Loucy (cell line): ENCODE data around the gene TAB3.

Experiments
- H2AFZ ChIP-seq: fragments of 200-600 bp; sonication (generic); 2 replicates; pipeline ENCODE4 v1.6.0; 2016; ENCODE audit warnings: antibody characterized with exemption, mild to moderate bottlenecking, low read length, moderate library complexity
- H3F3A ChIP-seq: fragments of 200-600 bp; 2 replicates; pipeline ENCODE4 v1.6.0; 2016; ENCODE audit warnings: antibody characterized with exemption, low read depth, mild to moderate bottlenecking
- H3K27me3 ChIP-seq: fragments of 200-600 bp; sonication (generic); 2 replicates; pipeline ENCODE4 v1.6.1; 2014; ENCODE audit warnings: low read length, mild to moderate bottlenecking; ENCODE audit not compliant: insufficient read depth, poor library complexity, severe bottlenecking
- H3K36me3 ChIP-seq: fragments of 200-600 bp; sonication (generic); 2 replicates; pipeline ENCODE4 v1.6.1; 2016; ENCODE audit warnings: low read length; ENCODE audit not compliant: insufficient read depth
- H3K4me1 ChIP-seq: fragments of 200-600 bp; sonication (generic); 2 replicates; pipeline ENCODE4 v1.5.1; 2014; ENCODE audit warnings: low read length, mild to moderate bottlenecking; ENCODE audit not compliant: insufficient read depth, poor library complexity, severe bottlenecking
- H3K4me2 ChIP-seq: fragments of 200-600 bp; sonication (generic); 2 replicates; pipeline ENCODE4 v1.6.0; 2014; ENCODE audit warnings: antibody characterized with exemption, low read length, low read depth, mild to moderate bottlenecking; ENCODE audit not compliant: poor library complexity, severe bottlenecking
- H3K4me3 ChIP-seq: fragments of 200-600 bp; sonication (generic); 2 replicates; pipeline ENCODE4 v1.5.1; 2014; ENCODE audit warnings: low read length, mild to moderate bottlenecking, mixed read lengths; ENCODE audit not compliant: poor library complexity, severe bottlenecking
- H3K79me2 ChIP-seq: fragments of 200-600 bp; sonication (generic); 2 replicates; pipeline ENCODE4 v1.6.1; 2014; ENCODE audit warnings: low read length; ENCODE audit not compliant: insufficient read depth
- H3K9ac ChIP-seq: fragments of 200-600 bp; sonication (generic); 2 replicates; pipeline ENCODE4 v1.6.0; 2014; ENCODE audit warnings: mild to moderate bottlenecking, low read depth, low read length, moderate library complexity; ENCODE audit not compliant: poor library complexity, severe bottlenecking
- H3K9me2 ChIP-seq: fragments of 200-600 bp; sonication (generic); replicated peaks from 2 replicates; pipeline ENCODE4 v1.6.1; 2016; ENCODE audit warnings: low read depth, low read length, mixed read lengths
- H3K9me3 ChIP-seq: fragments of 200-600 bp; sonication (generic); 2 replicates; pipeline ENCODE4 v1.6.1; 2014; ENCODE audit warnings: mild to moderate bottlenecking, antibody characterized with exemption, low read length, low read depth; ENCODE audit not compliant: insufficient read depth
- H4K20me1 ChIP-seq: fragments of 200-600 bp; sonication (generic); 2 replicates; pipeline ENCODE4 v1.6.0; 2014; ENCODE audit warnings: antibody characterized with exemption, low read length, mild to moderate bottlenecking; ENCODE audit not compliant: insufficient read depth, poor library complexity, severe bottlenecking
- CTCF ChIP-seq: fragments of 200-600 bp; sonication (generic); conservative IDR thresholded peaks from 2 replicates; pipeline ENCODE4 v1.5.1; 2014; ENCODE audit warnings: mild to moderate bottlenecking, antibody characterized with exemption, low read length
- EZH2phosphoT487 ChIP-seq: fragments of 200-600 bp; IDR thresholded peaks from 2 replicates; pipeline ENCODE4 v1.6.1; 2018; ENCODE audit warnings: antibody characterized with exemption, mild to moderate bottlenecking, moderate library complexity, borderline replicate concordance

The TAB3 gene

GRCh38 chrX:30920271-30920670, 31.2 kb upstream of the TAB3 start:
- Histone ChIP-seq H3K36me3 (no peaks in the 10 kb centered on the region), H3F3A (no peaks in the 10 kb centered on the region), H2AFZ (no peak overlapping the region), H3K27me3 (no peaks in the 10 kb centered on the region), H3K9me2 (no peaks in the 10 kb centered on the region), H3K9ac (no peak overlapping the region), H3K79me2 (no peaks in the 10 kb centered on the region), H3K9me3 (no peaks in the 10 kb centered on the region), H3K4me2 (no peak overlapping the region), H3K4me3 (no peak overlapping the region), H4K20me1 (no peaks in the 10 kb centered on the region), H3K4me1 (peaks cover 4% of the 10 kb centered on the region)
- TF ChIP-seq CTCF (no peak), EZH2phosphoT487 (no peak)

- H3K27me3 ChIP-seq = no peaks in the 10 kb centered on the region
- no peaks in the 10 kb centered on the region for H3K9me2 ChIP-seq
- H3K4me2 ChIP-seq = no peak overlapping the region
- no peak overlapping the region for H3K9ac ChIP-seq
- no peaks in the 10 kb centered on the region for H3F3A ChIP-seq
- H3K9me3 ChIP-seq = no peaks in the 10 kb centered on the region
- no peak overlapping the region for H3K4me3 ChIP-seq
- H3K4me1 ChIP-seq = peaks cover 4% of the 10 kb centered on the region
- no peaks in the 10 kb centered on the region for H3K79me2 ChIP-seq
- no peaks in the 10 kb centered on the region for H3K36me3 ChIP-seq
- TF ChIP-seq EZH2phosphoT487 = no peak
- TF ChIP-seq CTCF = no peak
- H4K20me1 ChIP-seq = no peaks in the 10 kb centered on the region
- no peak overlapping the region for H2AFZ ChIP-seq
Observed at GRCh38 chrX:30918480-30918879, 29.4 kb upstream of the TAB3 start.

- Histone ChIP-seq H3K9me2 (no peaks in the 10 kb centered on the region), H3K4me3 (no peak overlapping the region), H3K36me3 (no peaks in the 10 kb centered on the region), H3K27me3 (no peaks in the 10 kb centered on the region), H3K79me2 (peaks cover 15% of the 10 kb centered on the region; the same call in 1 of the 2 replicates), H4K20me1 (no peaks in the 10 kb centered on the region), H3K9ac (no peak overlapping the region), H3K4me1 (peaks cover 38% of the 10 kb centered on the region), H3K9me3 (no peaks in the 10 kb centered on the region), H2AFZ (no peak overlapping the region), H3K4me2 (no peak overlapping the region), H3F3A (peaks cover 12% of the 10 kb centered on the region)
- TF ChIP-seq CTCF = no peak
Observed at GRCh38 chrX:30913492-30913891, 24.4 kb upstream of the TAB3 start.
